Left lung (tissue), 10 donors: ENCODE measurements around the gene XK. TPM values are rescaled to one million over a fixed set of nuclear protein-coding genes. Genes with fewer than 3 reads are reported as not detected.

Source experiments
- ATAC-seq: fragments of 200-7000 bp; cut with Tn5 transposase; one replicate; pipeline ENCODE4 v1.9.1; 2020; ENCODE audit warnings: moderate library complexity
- DNase-seq, 4 donors: peaks; one replicate each; pipeline ENCODE4 v3.0.0-alpha.2; 2013 to 2020
- H3K27ac ChIP-seq, 2 donors: fragments of 200-600 bp; sonication (generic) in 1 of 2; one replicate each; pipeline versions ENCODE4 v1.5.0 to v1.8.0; 2020 to 2021
- H3K27me3 ChIP-seq, 2 donors: fragments of 200-600 bp; sonication (generic) in 1 of 2; one replicate each; pipeline versions ENCODE4 v1.5.0 to v1.8.0; 2020 to 2021
- H3K36me3 ChIP-seq, 2 donors: fragments of 200-600 bp; sonication (generic) in 1 of 2; one replicate each; pipeline versions ENCODE4 v1.5.0 to v1.8.0; 2020 to 2021
- H3K4me1 ChIP-seq, 2 donors: fragments of 200-600 bp; one replicate each; pipeline ENCODE4 v1.8.0; 2021
- H3K4me3 ChIP-seq, 2 donors: fragments of 200-600 bp; sonication (generic) in 1 of 2; one replicate each; pipeline versions ENCODE4 v1.5.0 to v1.8.0; 2020 to 2021; ENCODE audit warnings: mild to moderate bottlenecking in 1 of 2
- H3K9me3 ChIP-seq, 2 donors: fragments of 200-600 bp; sonication (generic) in 1 of 2; one replicate each; pipeline versions ENCODE4 v1.5.0 to v1.8.0; 2020 to 2021
- intact Hi-C, 2 donors: fragments of 100-400 bp; cut with DNase I; formaldehyde crosslinking; loops; one replicate each; pipeline versions ENCODE4 v1.11.2 to v1.14.2; 2022
- polyA plus RNA-seq, 6 donors: library from polyadenylated mRNA; unstranded; fragments of 120-200 nt; gene quantifications; one replicate each; pipeline ENCODE4 v1.2.1, GENCODE V29; 2013; ENCODE audit not compliant: insufficient read length in 6 of 6
- total RNA-seq, 2 donors: library from RNA; stranded (reverse); fragmentation: NEBNext Ultra II Directional; extraction: Animal tissue kit (Norgen Biotek cat#: 25700); gene quantifications; one replicate each; pipeline ENCODE4 v1.2.1, GENCODE V29; 2021
- TF ChIP-seq, protein P1 (sequence below), 2 donors: fragments of 200-600 bp; sonication (generic) in 1 of 2; IDR thresholded peaks; one replicate each; pipeline versions ENCODE4 v1.5.0 to v1.8.0; 2021; ENCODE audit warnings: antibody characterized with exemption in 2 of 2
- donor health status: DM: no; HTN: yes; CAD: no.
- donor health status: DM: no; HTN: no; CAD: no.

Gene XK
- total and polyA plus RNA-seq, 8 donors, result 2.5 to 4.1 (median 2.8) TPM

GRCh38 chrX:37653397-37654085, 32.0 kb upstream of the XK start:
- intact Hi-C loops, result no loop called here
- H3K4me3 ChIP-seq, result no peak overlapping the region
- DNase-seq, result no peak
- no peak for ATAC-seq
- no peaks in the 10 kb centered on the region for H3K9me3 ChIP-seq
- H3K27ac ChIP-seq, result no peak overlapping the region
- H3K27me3 ChIP-seq, result no peaks in the 10 kb centered on the region
- TF ChIP-seq, protein P1, sequence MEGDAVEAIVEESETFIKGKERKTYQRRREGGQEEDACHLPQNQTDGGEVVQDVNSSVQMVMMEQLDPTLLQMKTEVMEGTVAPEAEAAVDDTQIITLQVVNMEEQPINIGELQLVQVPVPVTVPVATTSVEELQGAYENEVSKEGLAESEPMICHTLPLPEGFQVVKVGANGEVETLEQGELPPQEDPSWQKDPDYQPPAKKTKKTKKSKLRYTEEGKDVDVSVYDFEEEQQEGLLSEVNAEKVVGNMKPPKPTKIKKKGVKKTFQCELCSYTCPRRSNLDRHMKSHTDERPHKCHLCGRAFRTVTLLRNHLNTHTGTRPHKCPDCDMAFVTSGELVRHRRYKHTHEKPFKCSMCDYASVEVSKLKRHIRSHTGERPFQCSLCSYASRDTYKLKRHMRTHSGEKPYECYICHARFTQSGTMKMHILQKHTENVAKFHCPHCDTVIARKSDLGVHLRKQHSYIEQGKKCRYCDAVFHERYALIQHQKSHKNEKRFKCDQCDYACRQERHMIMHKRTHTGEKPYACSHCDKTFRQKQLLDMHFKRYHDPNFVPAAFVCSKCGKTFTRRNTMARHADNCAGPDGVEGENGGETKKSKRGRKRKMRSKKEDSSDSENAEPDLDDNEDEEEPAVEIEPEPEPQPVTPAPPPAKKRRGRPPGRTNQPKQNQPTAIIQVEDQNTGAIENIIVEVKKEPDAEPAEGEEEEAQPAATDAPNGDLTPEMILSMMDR (IDR thresholded peaks at IDR 0.05), result no peak
- no peaks in the 10 kb centered on the region for H3K36me3 ChIP-seq
- no peaks in the 10 kb centered on the region for H3K4me1 ChIP-seq

DNA sequence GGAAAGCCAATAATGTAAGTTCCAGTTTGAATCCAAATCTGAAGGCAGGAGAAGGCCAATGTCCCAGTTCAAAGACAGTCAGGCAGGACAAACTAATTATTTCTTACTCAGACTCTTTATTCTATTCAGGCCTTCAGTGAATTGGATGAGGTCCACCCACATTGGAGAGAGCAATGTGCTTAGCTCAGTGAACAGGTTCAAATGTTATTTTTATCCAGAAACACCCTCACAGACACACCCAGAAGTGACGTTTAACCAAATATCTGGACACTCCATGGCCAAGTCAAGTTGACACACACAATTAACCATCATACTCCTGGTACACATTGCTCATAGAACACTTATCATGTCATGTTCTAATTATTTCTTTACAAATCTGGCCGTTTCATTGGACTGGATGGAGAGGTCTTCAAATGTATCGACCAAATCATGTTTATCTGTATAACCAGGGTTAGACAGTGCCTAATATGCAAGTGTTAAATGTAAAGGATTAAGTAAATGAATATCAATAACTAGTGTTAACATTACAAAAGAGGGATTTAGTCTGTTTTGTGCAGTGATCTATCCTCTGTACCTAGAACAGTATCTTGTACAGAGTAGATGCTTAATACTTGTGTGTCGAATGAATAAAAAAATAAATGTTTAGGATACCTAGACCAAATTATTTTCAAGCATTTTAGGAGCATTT, 27.1 kb upstream of the XK start:
- Histone ChIP-seq H3K4me3 (no peak overlapping the region), H3K9me3 (no peaks in the 10 kb centered on the region), H3K27me3 (peaks cover 0 to 6% of the 10 kb centered on the region in 2 donors), H3K36me3 (no peaks in the 10 kb centered on the region), H3K4me1 (no peaks in the 10 kb centered on the region), H3K27ac (no peak overlapping the region)
- DNase-seq (no peak), ATAC-seq (peak; percentile 49)
- TF ChIP-seq, protein P1 (IDR thresholded peaks at IDR 0.05), result no peak
- intact Hi-C loops, result no loop called here

DNA sequence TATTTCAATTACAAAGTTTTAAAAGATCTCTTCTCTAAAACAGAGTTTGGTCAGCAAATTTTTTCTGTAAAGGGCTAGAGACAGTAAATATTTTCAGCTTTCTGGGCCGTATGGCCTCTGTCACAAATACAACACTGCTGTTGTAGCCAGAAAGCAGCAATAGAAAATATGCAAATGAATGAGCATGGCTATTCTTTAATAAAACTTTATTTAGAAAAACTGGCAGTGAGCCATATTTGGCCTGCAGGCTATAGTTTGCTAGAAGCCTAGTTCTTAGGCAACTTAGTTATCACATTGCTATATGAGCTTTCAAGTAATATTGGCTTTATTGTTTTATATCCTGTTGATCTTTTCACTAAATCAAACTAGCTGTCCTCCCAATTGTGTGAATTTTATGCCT, 26.5 kb upstream of the XK start:
- no peaks in the 10 kb centered on the region for H3K9me3 ChIP-seq
- no peaks in the 10 kb centered on the region for H3K36me3 ChIP-seq
- DNase-seq, result no peak
- intact Hi-C loops, result no loop called here
- H3K27ac ChIP-seq, result no peak overlapping the region
- peaks cover 0 to 6% of the 10 kb centered on the region in 2 donors for H3K27me3 ChIP-seq
- TF ChIP-seq, protein P1 (IDR thresholded peaks at IDR 0.05), result no peak
- ATAC-seq, result no peak
- H3K4me3 ChIP-seq, result no peak overlapping the region
- no peaks in the 10 kb centered on the region for H3K4me1 ChIP-seq

DNA sequence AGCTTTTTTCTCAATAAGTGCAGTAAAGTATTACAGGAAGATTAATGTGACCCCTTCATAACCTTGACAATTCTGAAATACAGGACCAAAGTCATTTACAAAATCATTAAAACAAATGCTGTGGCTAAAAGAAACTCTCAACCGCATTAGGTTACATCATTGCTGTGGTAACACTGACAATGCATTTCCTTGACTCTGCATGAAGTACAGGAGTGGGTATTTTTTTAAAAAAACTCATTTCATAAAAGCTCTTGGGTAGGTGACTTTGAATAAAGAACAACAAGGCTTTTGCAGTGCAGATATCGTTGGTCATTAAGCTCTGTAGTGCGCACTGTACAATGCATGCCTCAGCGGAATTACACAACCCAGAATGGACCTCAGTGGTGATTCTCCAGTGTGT, 23.4 kb upstream of the XK start:
- peaks cover 0 to 6% of the 10 kb centered on the region in 2 donors for H3K27me3 ChIP-seq
- DNase-seq (no peak), ATAC-seq (no peak)
- intact Hi-C loops, result no loop called here
- H3K36me3 ChIP-seq, result no peaks in the 10 kb centered on the region
- no peak overlapping the region for H3K4me3 ChIP-seq
- H3K4me1 ChIP-seq, result no peaks in the 10 kb centered on the region
- no peaks in the 10 kb centered on the region for H3K9me3 ChIP-seq
- no peak overlapping the region for H3K27ac ChIP-seq
- TF ChIP-seq, protein P1 (IDR thresholded peaks at IDR 0.05), result no peak

DNA sequence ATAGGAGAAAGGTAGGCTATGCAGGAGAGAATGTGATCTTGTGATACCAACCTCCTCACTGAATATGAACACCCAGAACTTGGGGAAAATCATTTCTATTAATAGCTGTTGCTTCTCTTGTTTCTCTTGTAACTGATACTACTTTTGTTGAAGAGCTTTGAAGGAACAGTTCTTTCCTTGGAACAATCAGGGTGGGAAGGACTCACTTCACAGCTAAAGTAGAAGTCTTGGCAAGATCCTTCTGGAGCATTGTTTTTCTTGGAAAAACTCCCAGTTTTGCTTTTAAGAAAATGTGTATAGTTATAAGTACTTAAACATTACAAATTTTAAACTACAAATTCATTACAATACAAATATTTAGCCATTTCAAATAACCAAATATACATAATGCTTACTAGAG, 19.1 kb upstream of the XK start:
- Histone ChIP-seq H3K27ac (no peak overlapping the region), H3K9me3 (no peaks in the 10 kb centered on the region), H3K36me3 (no peaks in the 10 kb centered on the region), H3K4me1 (no peaks in the 10 kb centered on the region), H3K4me3 (no peak overlapping the region), H3K27me3 (no peaks in the 10 kb centered on the region)
- DNase-seq (peak in 1 of 4 donors; percentile 40), ATAC-seq (peak; percentile 52)
- intact Hi-C loops, result no loop called here
- TF ChIP-seq, protein P1 (IDR thresholded peaks at IDR 0.05), result no peak
